ENCODE measurements around the gene OSBPL7. TPM values are rescaled to one million over a fixed set of nuclear protein-coding genes. Genes with fewer than 3 reads are reported as not detected.
A peak's percentile ranks its signal among the peaks of the same experiment; 100 is the strongest.

OSBPL7 gene
- total RNA-seq, 1 experiment from 2014 or later, result 13.0 TPM

- Histone ChIP-seq H3K27me3 (ENCODE audit: insufficient read depth, low read length) (no peaks in the 10 kb centered on the region), H3K9ac (ENCODE audit: extremely low read depth, insufficient read length, low read length) (peak overlapping the region; percentile 12), H4K91ac (ENCODE audit: insufficient read length, low read depth, low read length) (no peak overlapping the region), H3K14ac (ENCODE audit: insufficient read depth, low read length) (no peak overlapping the region), H3K27ac (ENCODE audit: insufficient read length, low read depth, low read length) (no peak overlapping the region), H3K4ac (ENCODE audit: low read depth, low read length) (no peak overlapping the region), H2BK15ac (ENCODE audit: low read depth, low read length) (no peak overlapping the region), H3K23me2 (ENCODE audit: insufficient read length, low read depth, low read length, poor library complexity, severe bottlenecking) (peaks cover 7% of the 10 kb centered on the region), H2BK12ac (ENCODE audit: insufficient read length, low read depth, low read length) (no peak overlapping the region), H4K8ac (replicated peaks; ENCODE audit: insufficient read length, low read depth, low read length) (no peak overlapping the region), H3K23ac (ENCODE audit: insufficient read length, low read depth, low read length) (no peak overlapping the region), H2BK120ac (ENCODE audit: low read depth, low read length, poor library complexity, severe bottlenecking) (no peak overlapping the region), H2AK5ac (ENCODE audit: insufficient read length, low read length) (no peak overlapping the region), H3K4me2 (ENCODE audit: insufficient read depth, insufficient read length, low read length) (peak overlapping the region; percentile 60), H3T11ph (ENCODE audit: low read length) (no peak overlapping the region), H3K9me3 (ENCODE audit: control insufficient read depth, low read depth, low read length) (no peaks in the 10 kb centered on the region), H3K18ac (ENCODE audit: insufficient read length, low read depth, low read length) (no peak overlapping the region), H3K56ac (ENCODE audit: insufficient read length, low read depth, low read length) (no peak overlapping the region), H4K5ac (ENCODE audit: insufficient read length, low read depth, low read length) (no peak overlapping the region), H4K20me1 (ENCODE audit: control insufficient read depth, insufficient read depth, insufficient read length) (no peaks in the 10 kb centered on the region), H3K4me1 (ENCODE audit: insufficient read depth, low read length) (no peaks in the 10 kb centered on the region), H2BK5ac (ENCODE audit: insufficient read length, low read length) (no peak overlapping the region), H3K79me2 (ENCODE audit: insufficient read depth, low read length) (no peaks in the 10 kb centered on the region; the same call in 1 of the 2 replicates), H3K79me1 (ENCODE audit: insufficient read depth, low read depth, low read length, poor library complexity, severe bottlenecking) (no peaks in the 10 kb centered on the region), H2AFZ (ENCODE audit: low read length) (no peak overlapping the region), H2BK20ac (ENCODE audit: low read depth, low read length, poor library complexity, severe bottlenecking) (no peak overlapping the region)
- Mint-ChIP-seq H3K4me1 (peaks cover 12 to 19% of the 10 kb centered on the region in 2 experiments), H3K36me3 (ENCODE audit: insufficient read depth in 1 of 3, low read depth in 3 of 3) (peaks cover 10 to 25% (median 20%) of the 10 kb centered on the region in 3 experiments), H3K9me3 (no peaks in the 10 kb centered on the region), H3K27me3 (ENCODE audit: low read depth) (no peaks in the 10 kb centered on the region), H3K27ac (0 out of 7 replicates have a peak overlapping the region, but pooled peaks of 1 of the 3 experiments have one; percentile 10), H3K4me3 (peak overlapping the region; percentile 94 to 95)
- WGBS (ENCODE audit: extremely low coverage, insufficient read length, low lambda C conversion rate), result no CpG with 5 or more reads among the region's 4 CpGs
- DNase-seq, result no peak
- TF ChIP-seq CTCF (conservative IDR thresholded peaks at IDR 0.05), result no peak
These were observed 567 bp downstream of the OSBPL7 start for GRCh38 chr17:47821031-47821423.

All from H9 (cell line).